OCI-LY3 (cell line): ENCODE data around the gene CAMTA1.

Source experiments
- H2AFZ ChIP-seq: fragments of 200-600, 300-600 bp; shearing (Covaris generic); 2 replicates; pipeline ENCODE4 v1.6.0; 2014; ENCODE audit warnings: antibody characterized with exemption, low read depth, low read length
- H3K27ac ChIP-seq: fragments of 200-600, 300-600 bp; sonication (generic); 2 replicates; pipeline ENCODE4 v1.5.1; 2014; ENCODE audit warnings: mild to moderate bottlenecking, low read length, moderate library complexity, mixed read lengths
- H3K27me3 ChIP-seq: fragments of 200-600, 300-600 bp; sonication (generic); 2 replicates; pipeline ENCODE4 v1.6.1; 2014; ENCODE audit warnings: low read depth, low read length, mixed read lengths
- H3K36me3 ChIP-seq: fragments of 200-600, 300-600 bp; sonication (generic); replicated peaks from 2 replicates; pipeline ENCODE3; 2014; ENCODE audit warnings: low read depth, low read length, mixed read lengths
- H3K4me1 ChIP-seq: fragments of 300-600, 200-600 bp; sonication (generic); 2 replicates; pipeline ENCODE4 v1.6.1; 2014; ENCODE audit warnings: low read length, mixed read lengths
- H3K4me2 ChIP-seq: fragments of 200-600, 300-600 bp; sonication (generic); 2 replicates; pipeline ENCODE4 v1.6.1; 2014; ENCODE audit warnings: low read length, mixed read lengths
- H3K4me3 ChIP-seq: fragments of 300-600, 200-600 bp; sonication (generic); 2 replicates; pipeline ENCODE4 v1.5.1; 2014; ENCODE audit warnings: antibody characterized with exemption, mild to moderate bottlenecking, low read length, moderate library complexity
- H3K79me2 ChIP-seq: fragments of 300-600, 200-600 bp; shearing (Covaris generic); 2 replicates; pipeline ENCODE4 v1.6.1; 2014; ENCODE audit warnings: mild to moderate bottlenecking, low read length, mixed read lengths
- H3K9ac ChIP-seq: fragments of 300-600, 200-600 bp; shearing (Covaris generic); 2 replicates; pipeline ENCODE4 v1.6.0; 2014; ENCODE audit warnings: mild to moderate bottlenecking, low read length, moderate library complexity
- H3K9me3 ChIP-seq: fragments of 200-600, 300-600 bp; shearing (Covaris generic); 2 replicates; pipeline ENCODE4 v1.6.1; 2014; ENCODE audit warnings: low read length, mixed read lengths; ENCODE audit not compliant: insufficient read depth
- H4K20me1 ChIP-seq: fragments of 200-600, 300-600 bp; sonication (generic); 2 replicates; pipeline ENCODE4 v1.6.1; 2016; ENCODE audit warnings: low read length, mixed read lengths; ENCODE audit not compliant: insufficient read depth
- EZH2phosphoT487 ChIP-seq: fragments of 200-600 bp; shearing (Covaris generic); IDR thresholded peaks from 2 replicates; pipeline ENCODE4 v1.6.1; 2018; ENCODE audit warnings: antibody characterized with exemption, mixed run types, low read depth
- TF ChIP-seq, protein P1 (sequence below): fragments of 200-600, 300-600 bp; sonication (generic); IDR thresholded peaks from 2 replicates; pipeline ENCODE4 v1.5.1; 2014; ENCODE audit warnings: antibody characterized with exemption, low read length, low read depth

The CAMTA1 gene

DNA sequence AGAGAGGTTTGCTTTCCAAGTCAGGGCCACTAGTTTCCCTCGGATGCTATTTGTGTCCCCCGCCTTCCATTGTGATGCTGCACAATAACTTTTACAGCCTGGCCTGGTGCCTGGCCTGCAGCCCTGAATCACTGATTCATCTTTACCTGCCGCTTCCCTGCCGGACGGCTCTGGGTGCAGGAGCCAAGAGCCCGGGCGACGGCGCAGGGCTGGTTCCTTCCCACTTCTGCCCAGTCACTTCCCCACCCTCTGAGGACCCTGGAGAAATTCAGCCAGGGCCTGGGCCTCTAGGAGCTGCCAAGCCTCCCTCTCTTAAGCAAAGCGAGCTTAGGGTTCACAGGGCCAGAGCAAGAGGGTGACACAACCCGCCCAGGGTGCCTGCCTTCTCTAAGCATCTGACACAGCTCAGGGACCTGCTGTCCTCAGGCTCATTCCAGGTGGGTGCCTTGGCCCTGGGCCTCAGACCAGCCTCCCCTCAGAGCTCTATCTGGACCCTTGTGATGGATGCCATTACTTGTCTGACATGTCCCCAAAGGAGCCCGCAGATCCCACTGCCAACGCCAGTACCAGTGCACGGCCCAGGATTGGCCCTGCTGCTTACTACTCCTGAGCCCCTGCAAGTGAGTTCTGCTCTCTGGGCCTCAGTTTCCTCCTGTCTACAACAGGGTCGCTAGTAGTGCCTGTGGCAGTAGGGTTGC lies 604.8 kb downstream of the CAMTA1 start:
- TF ChIP-seq EZH2phosphoT487, result no peak
- TF ChIP-seq, protein P1, sequence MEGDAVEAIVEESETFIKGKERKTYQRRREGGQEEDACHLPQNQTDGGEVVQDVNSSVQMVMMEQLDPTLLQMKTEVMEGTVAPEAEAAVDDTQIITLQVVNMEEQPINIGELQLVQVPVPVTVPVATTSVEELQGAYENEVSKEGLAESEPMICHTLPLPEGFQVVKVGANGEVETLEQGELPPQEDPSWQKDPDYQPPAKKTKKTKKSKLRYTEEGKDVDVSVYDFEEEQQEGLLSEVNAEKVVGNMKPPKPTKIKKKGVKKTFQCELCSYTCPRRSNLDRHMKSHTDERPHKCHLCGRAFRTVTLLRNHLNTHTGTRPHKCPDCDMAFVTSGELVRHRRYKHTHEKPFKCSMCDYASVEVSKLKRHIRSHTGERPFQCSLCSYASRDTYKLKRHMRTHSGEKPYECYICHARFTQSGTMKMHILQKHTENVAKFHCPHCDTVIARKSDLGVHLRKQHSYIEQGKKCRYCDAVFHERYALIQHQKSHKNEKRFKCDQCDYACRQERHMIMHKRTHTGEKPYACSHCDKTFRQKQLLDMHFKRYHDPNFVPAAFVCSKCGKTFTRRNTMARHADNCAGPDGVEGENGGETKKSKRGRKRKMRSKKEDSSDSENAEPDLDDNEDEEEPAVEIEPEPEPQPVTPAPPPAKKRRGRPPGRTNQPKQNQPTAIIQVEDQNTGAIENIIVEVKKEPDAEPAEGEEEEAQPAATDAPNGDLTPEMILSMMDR, result no peak
- no peak overlapping the region for H3K27ac ChIP-seq
- no peaks in the 10 kb centered on the region for H3K4me1 ChIP-seq
- H3K9ac ChIP-seq, result no peak overlapping the region
- H3K27me3 ChIP-seq, result no peaks in the 10 kb centered on the region
- no peak overlapping the region for H3K4me3 ChIP-seq
- H3K4me2 ChIP-seq, result no peak overlapping the region
- H2AFZ ChIP-seq, result no peak overlapping the region
- no peaks in the 10 kb centered on the region for H3K36me3 ChIP-seq
- no peaks in the 10 kb centered on the region for H3K9me3 ChIP-seq
- no peaks in the 10 kb centered on the region for H3K79me2 ChIP-seq
- H4K20me1 ChIP-seq, result no peaks in the 10 kb centered on the region

DNA sequence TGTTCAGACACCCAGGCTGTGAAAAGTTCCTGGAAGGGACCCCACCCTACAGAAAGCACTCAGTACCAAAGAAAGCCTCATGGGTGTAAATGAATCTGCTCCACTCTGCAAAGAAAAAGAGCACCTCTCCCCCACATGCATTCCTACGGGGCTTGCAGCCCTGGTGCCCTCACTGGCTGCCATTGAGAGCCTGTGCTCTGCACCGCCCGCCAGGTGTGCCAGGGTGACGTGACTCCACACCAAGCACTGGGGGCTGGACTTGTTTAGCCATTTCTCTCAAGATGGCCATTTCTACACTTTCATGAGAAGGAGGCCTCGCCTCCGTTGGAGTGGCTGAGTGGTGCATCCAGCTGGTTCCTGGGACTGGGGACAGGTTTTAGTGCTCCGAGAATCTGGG lies 605.3 kb downstream of the CAMTA1 start:
- TF ChIP-seq EZH2phosphoT487, result no peak
- TF ChIP-seq, protein P1, result no peak
- H3K9me3 ChIP-seq, result no peaks in the 10 kb centered on the region
- no peaks in the 10 kb centered on the region for H3K79me2 ChIP-seq
- H3K4me3 ChIP-seq, result no peak overlapping the region
- no peak overlapping the region for H3K27ac ChIP-seq
- H4K20me1 ChIP-seq, result no peaks in the 10 kb centered on the region
- H3K4me1 ChIP-seq, result no peaks in the 10 kb centered on the region
- H3K36me3 ChIP-seq, result no peaks in the 10 kb centered on the region
- H2AFZ ChIP-seq, result no peak overlapping the region
- no peak overlapping the region for H3K4me2 ChIP-seq
- H3K9ac ChIP-seq, result no peak overlapping the region
- H3K27me3 ChIP-seq, result no peaks in the 10 kb centered on the region

DNA sequence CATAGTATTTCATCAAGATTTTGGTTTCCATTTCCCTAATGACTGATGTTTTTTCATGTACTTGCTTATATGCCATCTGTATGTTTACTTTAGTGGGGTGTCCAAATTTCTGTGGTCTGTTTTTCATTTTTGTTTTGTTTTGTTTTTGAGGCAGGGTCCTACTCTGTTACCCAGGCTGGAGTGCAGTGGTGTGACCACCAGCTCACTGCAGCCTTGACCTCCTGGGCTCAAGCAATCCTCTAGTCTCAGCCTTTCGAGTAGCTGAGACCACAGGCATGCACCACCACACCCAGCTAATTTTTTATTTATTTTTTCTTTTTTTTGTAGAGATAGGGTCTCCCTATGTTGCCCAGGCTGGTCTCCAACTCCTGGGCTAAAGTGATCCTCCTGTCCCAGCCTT lies 607.9 kb downstream of the CAMTA1 start:
- Histone ChIP-seq H3K4me1 (no peaks in the 10 kb centered on the region), H3K9ac (no peak overlapping the region), H3K9me3 (no peaks in the 10 kb centered on the region), H3K36me3 (no peaks in the 10 kb centered on the region), H3K4me2 (no peak overlapping the region), H3K79me2 (no peaks in the 10 kb centered on the region), H3K4me3 (no peak overlapping the region), H2AFZ (no peak overlapping the region), H4K20me1 (no peaks in the 10 kb centered on the region), H3K27ac (no peak overlapping the region), H3K27me3 (no peaks in the 10 kb centered on the region)
- TF ChIP-seq EZH2phosphoT487, result no peak
- TF ChIP-seq, protein P1, result no peak

DNA sequence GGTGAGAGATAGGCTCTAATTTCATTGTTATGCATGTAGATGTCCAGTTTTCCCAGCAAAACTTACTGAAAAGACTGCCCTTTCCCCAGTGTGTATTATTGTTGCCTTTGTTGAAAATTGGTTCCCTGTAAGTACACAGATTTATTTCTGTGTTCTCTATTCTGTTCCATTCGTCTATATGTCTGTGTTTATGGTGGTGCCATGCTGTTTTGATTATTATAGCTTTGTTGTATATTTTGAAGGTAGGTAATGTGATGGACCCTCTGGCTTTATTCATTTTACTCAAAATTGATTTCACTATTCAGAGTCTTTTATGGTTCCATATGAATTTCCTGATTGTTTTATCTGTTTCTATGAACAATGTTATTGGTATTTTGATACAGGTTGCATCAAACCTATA lies 610.0 kb downstream of the CAMTA1 start:
- H3K27me3 ChIP-seq, result no peaks in the 10 kb centered on the region
- H3K9ac ChIP-seq, result no peak overlapping the region
- no peak for TF ChIP-seq EZH2phosphoT487
- TF ChIP-seq, protein P1, result no peak
- H3K4me3 ChIP-seq, result no peak overlapping the region
- no peak overlapping the region for H2AFZ ChIP-seq
- peaks cover under 1% of the 10 kb centered on the region for H3K36me3 ChIP-seq
- H3K79me2 ChIP-seq, result no peaks in the 10 kb centered on the region
- no peak overlapping the region for H3K27ac ChIP-seq
- H3K4me1 ChIP-seq, result no peaks in the 10 kb centered on the region
- H4K20me1 ChIP-seq, result no peaks in the 10 kb centered on the region
- no peak overlapping the region for H3K4me2 ChIP-seq
- peaks cover 6% of the 10 kb centered on the region; the same call in 1 of the 2 replicates for H3K9me3 ChIP-seq
